ENCODE measurements around the gene LIG3. TPM values are rescaled to one million over a fixed set of nuclear protein-coding genes. Genes with fewer than 3 reads are reported as not detected.
A peak's percentile ranks its signal among the peaks of the same experiment; 100 is the strongest.

Gene LIG3
- total and polyA plus RNA-seq, 2 of the 13 experiments (the other 11 are each of a cell fraction or from before 2014, with no cell fraction given), result 34.4 to 36.2 TPM

- TF ChIP-seq ZNF318 (CRISPR knock-in tag; IDR thresholded peaks at IDR 0.05), result no peak
- no peak for TF ChIP-seq FOXM1 (CRISPR knock-in tag; IDR thresholded peaks at IDR 0.05)
- TF ChIP-seq PATZ1 (CRISPR knock-in tag; IDR thresholded peaks at IDR 0.05), result no peak
- TF ChIP-seq UBTF (CRISPR knock-in tag; IDR thresholded peaks at IDR 0.05), result no peak
- TF ChIP-seq AKNA (CRISPR knock-in tag; IDR thresholded peaks at IDR 0.05; ENCODE audit: borderline replicate concordance), result no peak
- 0 out of 2 replicates have a peak, but pooled peaks have one; percentile 39 for TF ChIP-seq THAP11 (CRISPR knock-in tag; IDR thresholded peaks at IDR 0.05)
- no peak for TF ChIP-seq TOPORS (CRISPR knock-in tag; IDR thresholded peaks at IDR 0.05)
- 0 out of 2 replicates have a peak, but pooled peaks have one; percentile 9 for TF ChIP-seq TBX2 (CRISPR knock-in tag; IDR thresholded peaks at IDR 0.05; ENCODE audit: borderline replicate concordance)
- TF ChIP-seq ZNF282 (IDR thresholded peaks at IDR 0.05; ENCODE audit: partially characterized antibody), result no peak
- no peak for TF ChIP-seq ZBTB42 (CRISPR knock-in tag; IDR thresholded peaks at IDR 0.05)
- no peak for TF ChIP-seq NR1H2 (CRISPR knock-in tag; IDR thresholded peaks at IDR 0.05; ENCODE audit: borderline replicate concordance, low read depth)
These were observed 70.9 kb downstream of the LIG3 start (continued) for GRCh38 chr17:35051183-35051578.

Measured in HepG2 (cell line).